K562 (cell line): ENCODE data around the gene TAF8. TPM values are rescaled to one million over a fixed set of nuclear protein-coding genes. Genes with fewer than 3 reads are reported as not detected.

Experiments used
- ARNT ChIP-seq, 2 experiments: fragments of 450-650 bp; IDR thresholded peaks; 2 replicates each; pipeline ENCODE4 v1.6.1; 2016; ENCODE audit warnings: mild to moderate bottlenecking in 1 of 2
- ASH1L ChIP-seq: fragments of 450-650 bp; IDR thresholded peaks from 2 replicates; pipeline ENCODE4 v1.6.1; 2018; ENCODE audit warnings: borderline replicate concordance, mild to moderate bottlenecking, low read depth; ENCODE audit not compliant: partially characterized antibody
- CXXC5 ChIP-seq: fragments of 250-450 bp; sonication (Bioruptor Pico); IDR thresholded peaks from 2 replicates; pipeline ENCODE4 v1.8.0; 2022; ENCODE audit warnings: inconsistent platforms, mild to moderate bottlenecking, moderate library complexity
- ESRRA ChIP-seq: fragments of 450-650 bp; IDR thresholded peaks from 2 replicates; pipeline ENCODE4 v1.6.1; 2014; ENCODE audit warnings: low read depth, mild to moderate bottlenecking, moderate library complexity, borderline replicate concordance
- GTF2F1 ChIP-seq: IDR thresholded peaks from 2 replicates; pipeline ENCODE4 v1.6.1; 2011; ENCODE audit warnings: low read depth, low read length, improper control_type of control experiment
- HNRNPUL1 ChIP-seq: fragments of 200-400 bp; formaldehyde crosslinking; IDR thresholded peaks from 2 replicates; pipeline ENCODE4 v1.6.1; 2017; ENCODE audit warnings: low read length
- NR3C1 ChIP-seq: sonication (generic); formaldehyde crosslinking; IDR thresholded peaks from 2 replicates; pipeline ENCODE4 v1.8.1; 2022; ENCODE audit warnings: missing genetic modification reagents
- POLR2AphosphoS5 ChIP-seq: IDR thresholded peaks from 2 replicates; pipeline ENCODE4 v1.6.1; 2011; ENCODE audit warnings: mild to moderate bottlenecking, low read depth, low read length, moderate library complexity; ENCODE audit not compliant: control insufficient read depth, insufficient read depth
- RAD21 ChIP-seq, 2 experiments: fragments of 250-450 bp in 1 of 2; fragments of 450-650 bp in 1 of 2; sonication (Bioruptor Pico) in 1 of 2; formaldehyde crosslinking in 1 of 2; IDR thresholded peaks in 1 of 2; conservative IDR thresholded peaks in 1 of 2; 2 replicates each; pipeline versions ENCODE4 v1.4.0 to v1.8.0; 2020 to 2022; ENCODE audit warnings: mild to moderate bottlenecking in 2 of 2, moderate library complexity in 1 of 2
- SMARCB1 ChIP-seq: IDR thresholded peaks from 2 replicates; pipeline ENCODE4 v1.6.1; 2011; ENCODE audit warnings: improper control_type of control experiment, low read depth; ENCODE audit not compliant: insufficient read length
- SPI1 ChIP-seq: IDR thresholded peaks from 2 replicates; pipeline ENCODE4 v1.6.1; 2011; ENCODE audit warnings: low read depth, low read length, control low read depth, borderline replicate concordance
- ZFP30 ChIP-seq: fragments of 250-450 bp; sonication (Bioruptor Pico); IDR thresholded peaks from 2 replicates; pipeline ENCODE4 v1.8.0; 2022; ENCODE audit warnings: moderate library complexity, mild to moderate bottlenecking, inconsistent platforms, borderline replicate concordance
- ZNF124 ChIP-seq: sonication (generic); formaldehyde crosslinking; IDR thresholded peaks from 2 replicates; pipeline ENCODE4 v1.8.1; 2022; ENCODE audit warnings: missing genetic modification reagents
- polyA plus RNA-seq, 8 experiments: library from polyadenylated mRNA; depleted of rRNA in 4 of 8; stranded (reverse) in 5 of 8; unstranded in 3 of 8; fragments of >200 nt; fragmentation: Nextera tagmentation in 2 of 8; fragmentation: Illumina TruSeq in 1 of 8; extraction: Ambion mirVana in 2 of 8; extraction: Trizol in 1 of 8; gene quantifications; 2 replicates each; pipeline versions ENCODE4 v1.2.1 to v1.2.3, GENCODE V29; 2011 to 2014; ENCODE audit warnings: inconsistent platforms in 1 of 8, missing spikeins in 1 of 8
- total RNA-seq, 7 experiments: library from RNA; depleted of rRNA in 6 of 7; stranded (reverse); fragments of >200 nt in 6 of 7; fragmentation: Illumina TruSeq in 2 of 7; extraction: Trizol in 2 of 7; gene quantifications; 2 replicates each; pipeline versions ENCODE4 v1.2.1 to v1.2.3, GENCODE V29; 2011 to 2021; ENCODE audit warnings: low replicate concordance in 1 of 7
- TF ChIP-seq, protein P1 (sequence below), 2 experiments: fragments of 450-650 bp; IDR thresholded peaks; 2 replicates each; pipeline ENCODE4 v1.6.1; 2016
- TF ChIP-seq, protein P2 (sequence below): fragments of 450-650 bp; formaldehyde crosslinking; IDR thresholded peaks from 2 replicates; pipeline ENCODE4 v1.4.0; 2020; ENCODE audit warnings: mild to moderate bottlenecking, mixed read lengths
- TF ChIP-seq, protein P3 (sequence below): fragments of 250-450 bp; sonication (Bioruptor Pico); IDR thresholded peaks from 2 replicates; pipeline ENCODE4 v1.4.0; 2020; ENCODE audit warnings: borderline replicate concordance
- TF ChIP-seq, protein P4 (sequence below), 2 experiments: IDR thresholded peaks; 2 replicates each; pipeline ENCODE4 v1.6.1; 2011; ENCODE audit warnings: borderline replicate concordance in 1 of 2, control low read depth in 1 of 2, low read depth in 1 of 2, low read length in 1 of 2, mild to moderate bottlenecking in 1 of 2, mixed read lengths in 1 of 2, moderate library complexity in 1 of 2; ENCODE audit not compliant: insufficient read depth in 1 of 2, insufficient read length in 1 of 2, poor library complexity in 1 of 2, severe bottlenecking in 1 of 2; ENCODE audit errors: extremely low read depth in 1 of 2
- TF ChIP-seq, protein P5 (sequence below): sonication (generic); formaldehyde crosslinking; IDR thresholded peaks from 2 replicates; pipeline ENCODE4 v1.8.1; 2023; ENCODE audit warnings: mild to moderate bottlenecking, missing genetic modification reagents, moderate library complexity

The TAF8 gene
- total and polyA plus RNA-seq, 9 of the 15 experiments (the other 6 are each of a cell fraction or from before 2014, with no cell fraction given), result 29.4 to 84.0 (median 52.6) TPM

DNA sequence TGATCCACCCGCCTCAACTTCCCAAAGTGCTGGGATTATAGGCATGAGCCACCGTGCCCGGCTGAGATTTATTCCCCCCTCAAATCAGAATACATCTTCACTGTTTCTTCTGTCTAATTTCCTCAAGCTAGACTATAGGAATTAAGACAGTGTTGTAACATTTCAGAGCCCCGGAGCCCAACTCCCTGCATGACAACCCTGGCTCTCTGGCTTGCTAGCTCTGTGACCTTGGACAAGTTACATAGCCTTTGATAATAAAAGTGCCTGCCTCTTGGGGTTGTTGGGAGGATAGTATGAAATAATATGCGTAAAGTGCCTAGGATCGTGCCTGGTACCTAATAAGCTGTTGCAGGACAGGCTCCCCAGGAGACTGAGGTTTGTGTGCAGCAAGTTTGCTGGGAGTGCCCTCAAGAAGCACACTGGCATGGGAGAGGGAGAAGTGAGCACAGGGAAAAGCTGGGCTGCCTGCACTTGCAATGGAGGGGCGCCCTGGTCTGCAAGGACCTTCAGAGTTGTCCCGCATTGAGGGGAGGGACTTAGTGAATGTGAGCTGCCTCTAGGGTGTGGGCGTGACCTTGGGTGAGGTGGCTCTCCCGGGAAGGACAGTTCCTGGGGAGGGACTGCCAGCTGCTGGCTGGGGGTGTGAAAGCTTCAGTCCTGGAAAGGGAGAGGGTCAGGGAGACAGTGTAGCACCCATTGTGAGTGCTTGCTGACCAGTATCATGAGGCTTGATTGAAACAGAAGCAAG lies 43.4 kb downstream of the TAF8 start (continued):
- TF ChIP-seq, protein P1, sequence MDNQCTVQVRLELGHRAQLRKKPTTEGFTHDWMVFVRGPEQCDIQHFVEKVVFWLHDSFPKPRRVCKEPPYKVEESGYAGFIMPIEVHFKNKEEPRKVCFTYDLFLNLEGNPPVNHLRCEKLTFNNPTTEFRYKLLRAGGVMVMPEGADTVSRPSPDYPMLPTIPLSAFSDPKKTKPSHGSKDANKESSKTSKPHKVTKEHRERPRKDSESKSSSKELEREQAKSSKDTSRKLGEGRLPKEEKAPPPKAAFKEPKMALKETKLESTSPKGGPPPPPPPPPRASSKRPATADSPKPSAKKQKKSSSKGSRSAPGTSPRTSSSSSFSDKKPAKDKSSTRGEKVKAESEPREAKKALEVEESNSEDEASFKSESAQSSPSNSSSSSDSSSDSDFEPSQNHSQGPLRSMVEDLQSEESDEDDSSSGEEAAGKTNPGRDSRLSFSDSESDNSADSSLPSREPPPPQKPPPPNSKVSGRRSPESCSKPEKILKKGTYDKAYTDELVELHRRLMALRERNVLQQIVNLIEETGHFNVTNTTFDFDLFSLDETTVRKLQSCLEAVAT (IDR thresholded peaks at IDR 0.05), result no peak
- TF ChIP-seq, protein P2, sequence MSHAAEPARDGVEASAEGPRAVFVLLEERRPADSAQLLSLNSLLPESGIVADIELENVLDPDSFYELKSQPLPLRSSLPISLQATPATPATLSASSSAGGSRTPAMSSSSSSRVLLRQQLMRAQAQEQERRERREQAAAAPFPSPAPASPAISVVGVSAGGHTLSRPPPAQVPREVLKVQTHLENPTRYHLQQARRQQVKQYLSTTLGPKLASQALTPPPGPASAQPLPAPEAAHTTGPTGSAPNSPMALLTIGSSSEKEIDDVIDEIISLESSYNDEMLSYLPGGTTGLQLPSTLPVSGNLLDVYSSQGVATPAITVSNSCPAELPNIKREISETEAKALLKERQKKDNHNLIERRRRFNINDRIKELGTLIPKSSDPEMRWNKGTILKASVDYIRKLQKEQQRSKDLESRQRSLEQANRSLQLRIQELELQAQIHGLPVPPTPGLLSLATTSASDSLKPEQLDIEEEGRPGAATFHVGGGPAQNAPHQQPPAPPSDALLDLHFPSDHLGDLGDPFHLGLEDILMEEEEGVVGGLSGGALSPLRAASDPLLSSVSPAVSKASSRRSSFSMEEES (CRISPR knock-in tag), result no peak
- TF ChIP-seq SMARCB1 (no peak), ZNF124 (no peak), ZFP30 (CRISPR knock-in tag) (no peak), POLR2AphosphoS5 (no peak), HNRNPUL1 (no peak), RAD21 (CRISPR knock-in tag; conservative IDR thresholded peaks at IDR 0.05 in 1 of 2, IDR thresholded peaks at IDR 0.05 in 1 of 2) (peak in 1 of 2 experiments; percentile 33; a peak in 2 of 4 replicates), CXXC5 (CRISPR knock-in tag) (no peak), ASH1L (no peak), NR3C1 (CRISPR knock-in tag) (no peak), SPI1 (no peak), GTF2F1 (no peak), ESRRA (peak; percentile 79), ARNT (IDR thresholded peaks at IDR 0.05) (no peak)
- TF ChIP-seq, protein P3, sequence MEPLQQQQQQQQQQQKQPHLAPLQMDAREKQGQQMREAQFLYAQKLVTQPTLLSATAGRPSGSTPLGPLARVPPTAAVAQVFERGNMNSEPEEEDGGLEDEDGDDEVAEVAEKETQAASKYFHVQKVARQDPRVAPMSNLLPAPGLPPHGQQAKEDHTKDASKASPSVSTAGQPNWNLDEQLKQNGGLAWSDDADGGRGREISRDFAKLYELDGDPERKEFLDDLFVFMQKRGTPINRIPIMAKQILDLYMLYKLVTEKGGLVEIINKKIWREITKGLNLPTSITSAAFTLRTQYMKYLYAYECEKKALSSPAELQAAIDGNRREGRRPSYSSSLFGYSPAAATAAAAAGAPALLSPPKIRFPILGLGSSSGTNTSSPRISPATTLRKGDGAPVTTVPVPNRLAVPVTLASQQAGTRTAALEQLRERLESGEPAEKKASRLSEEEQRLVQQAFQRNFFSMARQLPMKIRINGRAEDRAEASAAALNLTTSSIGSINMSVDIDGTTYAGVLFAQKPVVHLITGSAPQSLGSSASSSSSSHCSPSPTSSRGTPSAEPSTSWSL (CRISPR knock-in tag), result no peak
- TF ChIP-seq, protein P4, sequence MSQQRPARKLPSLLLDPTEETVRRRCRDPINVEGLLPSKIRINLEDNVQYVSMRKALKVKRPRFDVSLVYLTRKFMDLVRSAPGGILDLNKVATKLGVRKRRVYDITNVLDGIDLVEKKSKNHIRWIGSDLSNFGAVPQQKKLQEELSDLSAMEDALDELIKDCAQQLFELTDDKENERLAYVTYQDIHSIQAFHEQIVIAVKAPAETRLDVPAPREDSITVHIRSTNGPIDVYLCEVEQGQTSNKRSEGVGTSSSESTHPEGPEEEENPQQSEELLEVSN (IDR thresholded peaks at IDR 0.05; ENCODE audit: borderline replicate concordance in 1 of 2, extremely low read depth in 1 of 2, insufficient read depth in 1 of 2, insufficient read length in 1 of 2, low read depth in 1 of 2, low read length in 1 of 2, poor library complexity in 1 of 2, severe bottlenecking in 1 of 2), result no peak
- TF ChIP-seq, protein P5, sequence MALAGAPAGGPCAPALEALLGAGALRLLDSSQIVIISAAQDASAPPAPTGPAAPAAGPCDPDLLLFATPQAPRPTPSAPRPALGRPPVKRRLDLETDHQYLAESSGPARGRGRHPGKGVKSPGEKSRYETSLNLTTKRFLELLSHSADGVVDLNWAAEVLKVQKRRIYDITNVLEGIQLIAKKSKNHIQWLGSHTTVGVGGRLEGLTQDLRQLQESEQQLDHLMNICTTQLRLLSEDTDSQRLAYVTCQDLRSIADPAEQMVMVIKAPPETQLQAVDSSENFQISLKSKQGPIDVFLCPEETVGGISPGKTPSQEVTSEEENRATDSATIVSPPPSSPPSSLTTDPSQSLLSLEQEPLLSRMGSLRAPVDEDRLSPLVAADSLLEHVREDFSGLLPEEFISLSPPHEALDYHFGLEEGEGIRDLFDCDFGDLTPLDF (CRISPR knock-in tag), result no peak
